Measurements from ENCODE around the gene NLRP12. TPM values are rescaled to one million over a fixed set of nuclear protein-coding genes. Genes with fewer than 3 reads are reported as not detected.

The NLRP12 gene
- total and polyA plus RNA-seq, 2 donors (not counting 3 experiments of a cell fraction or from before 2014, with no cell fraction given): 0.46 to 0.73 TPM

- Histone ChIP-seq H3K9me1 (replicated peaks; ENCODE audit: control insufficient read depth, extremely low read depth, insufficient read depth, low read length) (no peaks in the 10 kb centered on the region), H3K4me3 (replicated peaks in 1 of 3; ENCODE audit: insufficient read depth in 1 of 3, low read depth in 1 of 3, low read length in 3 of 3) (no peak overlapping the region), H3K36me3 (ENCODE audit: control insufficient read depth in 2 of 2, extremely low read depth in 1 of 2, insufficient read depth in 2 of 2, low read length in 2 of 2) (no peaks in the 10 kb centered on the region), H4K20me1 (replicated peaks; ENCODE audit: control insufficient read depth, extremely low read depth, insufficient read depth, low read length) (no peaks in the 10 kb centered on the region), H2AFZ (ENCODE audit: low read depth, low read length) (no peak overlapping the region), H3K9ac (replicated peaks; ENCODE audit: extremely low read depth, insufficient read depth, low read length) (no peak overlapping the region), H3K4me1 (ENCODE audit: control insufficient read depth, extremely low read depth, insufficient read depth, low read length) (no peaks in the 10 kb centered on the region), H3K79me2 (ENCODE audit: control insufficient read depth, insufficient read depth, low read length) (no peaks in the 10 kb centered on the region), H3K9me3 (replicated peaks; ENCODE audit: control insufficient read depth, insufficient read depth, low read length) (no peaks in the 10 kb centered on the region), H3K27ac (ENCODE audit: insufficient read depth, low read depth, low read length) (no peak overlapping the region), H3K4me2 (ENCODE audit: insufficient read depth, low read length) (no peak overlapping the region), H3K27me3 (ENCODE audit: control insufficient read depth in 2 of 2, insufficient read depth in 2 of 2, low read length in 2 of 2) (no peaks in the 10 kb centered on the region)
- POLR2A ChIA-PET: no interaction called here
- DNase-seq (ENCODE audit: low read depth, low spot score) (no peak), FAIRE-seq (no peak)
- dilution Hi-C loops (cut with MboI; ENCODE audit: extremely low pct_ligation_motif_present, low sequenced_read_pairs) (no loop called here), intact Hi-C loops (cut with micrococcal nuclease) (no loop called here)
- TF ChIP-seq POLR2AphosphoS5 (IDR thresholded peaks at IDR 0.05; ENCODE audit: insufficient read depth, low read depth, low read length): no peak
- CTCF ChIA-PET: interaction anchor here (0.7 to 1.5 kb wide), 2 partner anchors 13 to 243 kb away, joined by 3 to 6 read pairs; no protein-coding TSS in a partner anchor
- no TSS peak for BruUV-seq (replicated peaks)
Observed at GRCh38 chr19:53786744-53787143, 37.4 kb downstream of the NLRP12 start.

- no TSS peak for BruUV-seq (replicated peaks)
- DNase-seq (ENCODE audit: low read depth, low spot score) (no peak), FAIRE-seq (no peak)
- Histone ChIP-seq H4K20me1 (replicated peaks; ENCODE audit: control insufficient read depth, extremely low read depth, insufficient read depth, low read length) (no peaks in the 10 kb centered on the region), H3K4me2 (ENCODE audit: insufficient read depth, low read length) (no peak overlapping the region), H3K36me3 (ENCODE audit: control insufficient read depth in 2 of 2, extremely low read depth in 1 of 2, insufficient read depth in 2 of 2, low read length in 2 of 2) (no peaks in the 10 kb centered on the region), H3K4me1 (ENCODE audit: control insufficient read depth, extremely low read depth, insufficient read depth, low read length) (no peaks in the 10 kb centered on the region), H3K9me3 (replicated peaks; ENCODE audit: control insufficient read depth, insufficient read depth, low read length) (no peaks in the 10 kb centered on the region), H3K9me1 (replicated peaks; ENCODE audit: control insufficient read depth, extremely low read depth, insufficient read depth, low read length) (no peaks in the 10 kb centered on the region), H3K79me2 (ENCODE audit: control insufficient read depth, insufficient read depth, low read length) (no peaks in the 10 kb centered on the region), H3K27ac (ENCODE audit: insufficient read depth, low read depth, low read length) (no peak overlapping the region), H3K9ac (replicated peaks; ENCODE audit: extremely low read depth, insufficient read depth, low read length) (no peak overlapping the region), H3K4me3 (replicated peaks in 1 of 3; ENCODE audit: insufficient read depth in 1 of 3, low read depth in 1 of 3, low read length in 3 of 3) (no peak overlapping the region), H2AFZ (ENCODE audit: low read depth, low read length) (no peak overlapping the region), H3K27me3 (ENCODE audit: control insufficient read depth in 2 of 2, insufficient read depth in 2 of 2, low read length in 2 of 2) (no peaks in the 10 kb centered on the region)
- intact Hi-C loops (cut with micrococcal nuclease): no loop called here
- POLR2A ChIA-PET: no interaction called here
- TF ChIP-seq CTCF (IDR thresholded peaks at IDR 0.05; ENCODE audit: extremely low read depth in 1 of 2, insufficient read depth in 1 of 2, low read depth in 1 of 2, low read length in 2 of 2) (no peak), EZH2 (IDR thresholded peaks at IDR 0.05; ENCODE audit: borderline replicate concordance, low read depth, low read length, severe bottlenecking) (no peak), MYC (IDR thresholded peaks at IDR 0.05; ENCODE audit: low read depth, low read length) (no peak), POLR2AphosphoS5 (IDR thresholded peaks at IDR 0.05; ENCODE audit: insufficient read depth, low read depth, low read length) (no peak), JUN (IDR thresholded peaks at IDR 0.05; ENCODE audit: borderline replicate concordance, insufficient read depth, insufficient read length, low read depth) (no peak), FOS (IDR thresholded peaks at IDR 0.05; ENCODE audit: borderline replicate concordance, insufficient read depth, low read length) (no peak), GATA2 (IDR thresholded peaks at IDR 0.05; ENCODE audit: insufficient read depth, insufficient read length, low read depth, low read length) (no peak), POLR2A (IDR thresholded peaks at IDR 0.05; ENCODE audit: low read depth, low read length) (no peak), MAX (IDR thresholded peaks at IDR 0.05; ENCODE audit: insufficient read depth, insufficient read length) (no peak)
- CTCF ChIA-PET: no interaction called here
- dilution Hi-C loops (cut with MboI; ENCODE audit: extremely low pct_ligation_motif_present, low sequenced_read_pairs): no loop called here
Observed at GRCh38 chr19:53785196-53785889, 38.8 kb downstream of the NLRP12 start.
